WI38 (cell line): ENCODE data around the gene MIPOL1.

ENCODE experiments used
- H3K4me3 ChIP-seq: 2 replicates; pipeline ENCODE4 v1.5.1; 2011; ENCODE audit warnings: low read depth, mild to moderate bottlenecking, control low read depth, low read length
- TF ChIP-seq, protein P1 (sequence below): IDR thresholded peaks from 2 replicates; pipeline ENCODE4 v1.5.1; 2012; ENCODE audit warnings: low read depth, mild to moderate bottlenecking, control low read depth, low read length

MIPOL1 gene

DNA sequence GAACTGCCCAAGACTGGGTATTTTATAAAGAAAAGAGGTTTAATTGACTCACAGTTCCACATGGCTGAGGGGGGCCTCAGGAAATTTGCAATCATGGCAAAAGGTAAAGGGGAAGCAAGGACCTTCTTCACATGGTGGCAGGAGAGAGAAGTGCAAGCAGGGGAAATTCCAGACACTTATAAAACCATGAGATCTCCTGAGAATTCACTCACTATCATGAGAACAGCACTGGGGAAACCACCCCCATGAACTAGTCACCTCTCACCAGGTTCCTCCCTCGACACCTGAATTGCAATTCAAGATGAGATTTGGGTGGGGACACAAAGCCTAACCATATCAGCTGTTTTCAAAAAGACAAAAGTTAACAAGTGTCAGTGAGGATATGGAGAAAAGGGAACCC lies 284.7 kb downstream of the MIPOL1 start:
- no peak overlapping the region for H3K4me3 ChIP-seq
- TF ChIP-seq, protein P1, sequence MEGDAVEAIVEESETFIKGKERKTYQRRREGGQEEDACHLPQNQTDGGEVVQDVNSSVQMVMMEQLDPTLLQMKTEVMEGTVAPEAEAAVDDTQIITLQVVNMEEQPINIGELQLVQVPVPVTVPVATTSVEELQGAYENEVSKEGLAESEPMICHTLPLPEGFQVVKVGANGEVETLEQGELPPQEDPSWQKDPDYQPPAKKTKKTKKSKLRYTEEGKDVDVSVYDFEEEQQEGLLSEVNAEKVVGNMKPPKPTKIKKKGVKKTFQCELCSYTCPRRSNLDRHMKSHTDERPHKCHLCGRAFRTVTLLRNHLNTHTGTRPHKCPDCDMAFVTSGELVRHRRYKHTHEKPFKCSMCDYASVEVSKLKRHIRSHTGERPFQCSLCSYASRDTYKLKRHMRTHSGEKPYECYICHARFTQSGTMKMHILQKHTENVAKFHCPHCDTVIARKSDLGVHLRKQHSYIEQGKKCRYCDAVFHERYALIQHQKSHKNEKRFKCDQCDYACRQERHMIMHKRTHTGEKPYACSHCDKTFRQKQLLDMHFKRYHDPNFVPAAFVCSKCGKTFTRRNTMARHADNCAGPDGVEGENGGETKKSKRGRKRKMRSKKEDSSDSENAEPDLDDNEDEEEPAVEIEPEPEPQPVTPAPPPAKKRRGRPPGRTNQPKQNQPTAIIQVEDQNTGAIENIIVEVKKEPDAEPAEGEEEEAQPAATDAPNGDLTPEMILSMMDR: no peak

GRCh38 chr14:37483672-37484071 lies 285.9 kb downstream of the MIPOL1 start:
- no peak overlapping the region for H3K4me3 ChIP-seq
- TF ChIP-seq, protein P1: no peak

GRCh38 chr14:37490607-37491006 lies 292.9 kb downstream of the MIPOL1 start:
- TF ChIP-seq, protein P1: no peak
- no peak overlapping the region for H3K4me3 ChIP-seq

DNA sequence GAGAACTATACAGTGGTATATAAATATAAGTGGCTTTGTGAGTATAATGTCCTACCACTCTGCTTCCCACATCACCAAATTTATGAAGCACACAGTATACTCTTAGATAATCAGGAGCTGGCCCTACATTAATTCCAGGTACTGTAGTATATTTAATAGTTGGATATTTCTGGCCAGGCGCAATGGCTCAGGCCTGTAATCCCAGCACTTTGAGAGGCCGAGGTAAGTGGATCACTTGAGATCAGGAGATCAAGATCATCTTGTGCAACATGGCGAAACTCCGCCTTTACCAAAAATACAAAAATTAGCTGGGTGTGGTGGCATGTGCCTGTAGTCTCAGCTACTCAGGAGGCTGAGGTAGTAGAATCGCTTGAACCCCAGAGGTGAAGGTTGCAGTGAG lies 293.3 kb downstream of the MIPOL1 start:
- no peak overlapping the region for H3K4me3 ChIP-seq
- TF ChIP-seq, protein P1: no peak

- TF ChIP-seq, protein P1: no peak
- no peak overlapping the region for H3K4me3 ChIP-seq
These were observed 295.9 kb downstream of the MIPOL1 start for GRCh38 chr14:37493606-37494005.

DNA sequence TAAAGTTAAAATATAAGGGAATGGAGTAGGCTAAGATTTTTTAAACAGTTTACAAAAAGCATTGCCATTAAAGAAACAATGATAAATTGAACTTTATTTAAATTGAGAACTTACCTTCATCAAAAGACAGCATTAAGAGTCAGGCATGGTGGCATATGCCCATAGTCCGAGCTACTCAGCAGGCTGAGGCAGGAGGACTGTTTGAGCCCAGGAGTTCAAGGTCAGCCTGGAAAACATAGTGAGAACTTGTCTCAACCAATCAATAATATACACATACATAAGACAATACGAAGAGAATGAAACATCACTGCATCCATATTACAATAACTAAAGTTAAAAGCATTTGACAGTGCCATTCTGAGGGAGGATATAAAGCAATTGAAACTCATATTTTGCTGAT lies 299.7 kb downstream of the MIPOL1 start:
- no peak overlapping the region for H3K4me3 ChIP-seq
- TF ChIP-seq, protein P1: no peak

DNA sequence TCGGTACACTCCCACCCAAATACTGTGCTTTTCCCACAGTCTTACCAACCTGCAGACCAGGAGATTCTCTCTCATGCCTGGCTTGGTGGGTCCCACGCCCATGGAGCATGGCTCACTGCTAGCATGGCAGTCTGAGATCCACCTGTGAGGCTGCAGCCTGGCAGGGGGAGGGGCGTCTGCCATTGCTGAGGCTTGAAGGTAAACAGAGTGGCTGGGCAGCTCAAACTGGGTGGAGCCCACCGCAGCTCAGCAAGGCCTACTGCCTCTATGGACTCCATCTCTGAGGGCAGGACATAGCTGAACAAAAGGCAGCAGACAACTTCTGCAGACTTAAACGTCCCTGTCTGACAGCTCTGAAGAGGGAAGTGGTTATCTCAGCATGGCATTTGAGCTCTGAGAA lies 304.1 kb downstream of the MIPOL1 start:
- TF ChIP-seq, protein P1: no peak

More for the DNA sequence above, 304.1 kb downstream of the MIPOL1 start:
- no peak overlapping the region for H3K4me3 ChIP-seq
